Dedifferentiated amniotic fluid mesenchymal stem cell (primary cell): Measurements from ENCODE around the gene SCMH1.
"Not testable (repeated sequence)": the region's sequence is repeated elsewhere in the genome, so short reads cannot be mapped to it uniquely, and the experiment has no call there.

ENCODE experiments used
- DNase-seq: peaks from one replicate; pipeline ENCODE4 v3.0.0-alpha.2; 2016; ENCODE audit errors: extremely low spot score

The SCMH1 gene

GRCh38 chr1:41249319-41249718 lies 7.2 kb upstream of the SCMH1 start:
- no peak for DNase-seq

GRCh38 chr1:41246568-41246967 lies 4.5 kb upstream of the SCMH1 start:
- no peak for DNase-seq

- DNase-seq = no peak
Observed at GRCh38 chr1:41245659-41246058, 3.6 kb upstream of the SCMH1 start.

- no peak for DNase-seq
Observed at GRCh38 chr1:41243079-41243385, 926 bp upstream of the SCMH1 start.

- DNase-seq = no peak
Observed at GRCh38 chr1:41242342-41243078, 404 bp upstream of the SCMH1 start.

GRCh38 chr1:41241354-41241748 lies 755 bp downstream of the SCMH1 start:
- no peak for DNase-seq

GRCh38 chr1:41240781-41241353 lies 1.2 kb downstream of the SCMH1 start:
- no peak for DNase-seq

GRCh38 chr1:41239988-41240610 lies 2.0 kb downstream of the SCMH1 start:
- peak; percentile 78 for DNase-seq

GRCh38 chr1:41238311-41238988 lies 3.7 kb downstream of the SCMH1 start:
- no peak for DNase-seq

GRCh38 chr1:41236781-41237180 lies 5.3 kb downstream of the SCMH1 start:
- DNase-seq = no peak

GRCh38 chr1:41235893-41236292 lies 6.2 kb downstream of the SCMH1 start:
- DNase-seq = no peak

- DNase-seq = no peak
Observed at GRCh38 chr1:41233708-41234107, 8.4 kb downstream of the SCMH1 start.

GRCh38 chr1:41232305-41232704 lies 9.8 kb downstream of the SCMH1 start:
- no peak for DNase-seq

- DNase-seq = no peak
Observed at GRCh38 chr1:41230656-41231055, 11.4 kb downstream of the SCMH1 start.

- DNase-seq = not testable (repeated sequence)
Observed at GRCh38 chr1:41229219-41229618, 12.9 kb downstream of the SCMH1 start.

GRCh38 chr1:41226815-41227434 lies 15.2 kb downstream of the SCMH1 start:
- DNase-seq = no peak

GRCh38 chr1:41225495-41225894 lies 16.6 kb downstream of the SCMH1 start:
- no peak for DNase-seq

GRCh38 chr1:41222496-41222895 lies 19.6 kb downstream of the SCMH1 start:
- no peak for DNase-seq

- peak; percentile 6 for DNase-seq
Observed at GRCh38 chr1:41221995-41222394, 20.1 kb downstream of the SCMH1 start.

GRCh38 chr1:41218152-41218551 lies 24.0 kb downstream of the SCMH1 start:
- no peak for DNase-seq

- no peak for DNase-seq
Observed at GRCh38 chr1:41217441-41217840, 24.7 kb downstream of the SCMH1 start.

- no peak for DNase-seq
Observed at GRCh38 chr1:41215623-41216022, 26.5 kb downstream of the SCMH1 start.
